H1 (cell line): ENCODE results near the gene LECT2. TPM values are rescaled to one million over a fixed set of nuclear protein-coding genes. Genes with fewer than 3 reads are reported as not detected.

ENCODE experiments used
- CTCF ChIA-PET: fragments of 300-600 bp; sonication (Branson Sonifier 250); formaldehyde crosslinking; loops from one replicate; lab custom pipeline; 2021; ENCODE audit not compliant: partially characterized antibody; lab: Charles Lee
- POLR2A ChIA-PET: fragments of 300-600 bp; sonication (Branson Sonifier 250); formaldehyde crosslinking; loops from one replicate; lab custom pipeline; 2021; ENCODE audit warnings: inconsistent platforms; ENCODE audit not compliant: partially characterized antibody; lab: Charles Lee
- DNase-seq, 2 experiments: peaks; one replicate each; pipeline versions ENCODE4 v3.0.0 to v3.0.0-alpha.2; 2010 to 2022; ENCODE audit warnings: low spot score in 2 of 2, low read depth in 1 of 2, mixed read lengths in 1 of 2
- FAIRE-seq: peaks from 2 replicates; lab custom pipeline; 2011; peaks lifted over from hg19 to GRCh38; lab: Jason Lieb, UNC
- H2AFZ ChIP-seq: 2 replicates; pipeline ENCODE4 v1.8.1; 2012; ENCODE audit warnings: low read length, inconsistent platforms
- H2AK5ac ChIP-seq: 2 replicates; pipeline ENCODE4 v1.6.1; 2013; ENCODE audit warnings: low read depth, low read length
- H2BK120ac ChIP-seq: replicated peaks from 2 replicates; pipeline ENCODE3; 2013; ENCODE audit warnings: low read depth, low read length, inconsistent platforms
- H2BK12ac ChIP-seq: 2 replicates; pipeline ENCODE4 v1.6.1; 2013; ENCODE audit warnings: low read depth, low read length
- H2BK15ac ChIP-seq: 2 replicates; pipeline ENCODE4 v1.6.1; 2013; ENCODE audit warnings: low read length
- H2BK20ac ChIP-seq: 2 replicates; pipeline ENCODE4 v1.6.1; 2013; ENCODE audit warnings: low read length
- H2BK5ac ChIP-seq: 2 replicates; pipeline ENCODE4 v1.6.1; 2013; ENCODE audit warnings: low read depth, low read length
- H3K14ac ChIP-seq: 2 replicates; pipeline ENCODE4 v1.6.1; 2013; ENCODE audit warnings: inconsistent platforms; ENCODE audit not compliant: insufficient read length
- H3K18ac ChIP-seq: 2 replicates; pipeline ENCODE4 v1.6.1; 2013; ENCODE audit warnings: low read length; ENCODE audit errors: extremely low read depth
- H3K23ac ChIP-seq: 2 replicates; pipeline ENCODE4 v1.6.1; 2013; ENCODE audit warnings: inconsistent platforms; ENCODE audit not compliant: insufficient read length
- H3K23me2 ChIP-seq: 2 replicates; pipeline ENCODE4 v1.6.1; 2013; ENCODE audit warnings: low read depth, low read length
- H3K27ac ChIP-seq: 2 replicates; pipeline ENCODE4 v1.6.1; 2011; ENCODE audit warnings: low read depth, low read length, inconsistent platforms
- H3K27me3 ChIP-seq, 4 experiments: replicated peaks in 1 of 4; 1 replicate in 1 of 4; 2 replicates in 3 of 4; pipeline versions ENCODE4 v1.6.1 to v1.8.1; 2011 to 2013; ENCODE audit warnings: low read length in 3 of 4, mild to moderate bottlenecking in 3 of 4, inconsistent platforms in 2 of 4, mixed read lengths in 2 of 4, moderate library complexity in 1 of 4; ENCODE audit not compliant: control insufficient read depth in 3 of 4, insufficient read depth in 3 of 4; ENCODE audit errors: extremely low read depth in 1 of 4
- H3K36me3 ChIP-seq, 4 experiments: 2 replicates each; pipeline versions ENCODE4 v1.6.1 to v1.8.1; 2011 to 2013; ENCODE audit warnings: mild to moderate bottlenecking in 4 of 4, low read length in 3 of 4, moderate library complexity in 2 of 4, control low read depth in 1 of 4, inconsistent platforms in 1 of 4; ENCODE audit not compliant: insufficient read depth in 4 of 4, control insufficient read depth in 2 of 4
- H3K4ac ChIP-seq: replicated peaks from 2 replicates; pipeline ENCODE3; 2013; ENCODE audit warnings: low read length, low read depth, mixed read lengths, inconsistent platforms; ENCODE audit not compliant: insufficient read length
- H3K4me1 ChIP-seq, 4 experiments: replicated peaks in 1 of 4; 1 replicate in 1 of 4; 2 replicates in 3 of 4; pipeline versions ENCODE4 v1.6.1 to v1.8.1; 2011 to 2013; ENCODE audit warnings: low read length in 3 of 4, inconsistent platforms in 2 of 4, mixed read lengths in 1 of 4; ENCODE audit not compliant: insufficient read depth in 4 of 4, control insufficient read depth in 3 of 4
- H3K4me2 ChIP-seq, 2 experiments: 2 replicates each; pipeline versions ENCODE4 v1.6.1 to v1.8.1; 2011 to 2013; ENCODE audit warnings: low read depth in 2 of 2, low read length in 2 of 2, control low read depth in 1 of 2, inconsistent platforms in 1 of 2, mild to moderate bottlenecking in 1 of 2; ENCODE audit not compliant: insufficient read depth in 1 of 2
- H3K4me3 ChIP-seq, 4 experiments: fragments of 200-600, 300-600 bp in 1 of 4; sonication (generic), shearing (Covaris generic), sonication (Bioruptor Twin) in 1 of 4; 2 replicates each; pipeline versions ENCODE4 v1.5.1 to v1.8.1; 2011 to 2016; ENCODE audit warnings: low read length in 4 of 4, low read depth in 3 of 4, control low read depth in 2 of 4, inconsistent platforms in 2 of 4, mild to moderate bottlenecking in 2 of 4, mixed read lengths in 1 of 4, moderate library complexity in 1 of 4; ENCODE audit not compliant: insufficient read depth in 2 of 4; ENCODE audit errors: extremely low read depth in 1 of 4
- H3K56ac ChIP-seq: replicated peaks from 2 replicates; pipeline ENCODE3; 2013; ENCODE audit warnings: low read depth, mild to moderate bottlenecking, mixed read lengths, low read length, inconsistent platforms; ENCODE audit not compliant: insufficient read length
- H3K79me1 ChIP-seq: 2 replicates; pipeline ENCODE4 v1.6.1; 2013; ENCODE audit warnings: low read depth, low read length, control low read depth
- H3K79me2 ChIP-seq, 2 experiments: 2 replicates each; pipeline versions ENCODE4 v1.6.1 to v1.8.1; 2012 to 2013; ENCODE audit warnings: low read length in 2 of 2, mild to moderate bottlenecking in 2 of 2, inconsistent platforms in 1 of 2; ENCODE audit not compliant: insufficient read depth in 2 of 2, control insufficient read depth in 1 of 2
- H3K9ac ChIP-seq, 4 experiments: replicated peaks in 1 of 4; 1 replicate in 1 of 4; 2 replicates in 3 of 4; pipeline versions ENCODE4 v1.6.1 to v1.8.1; 2011 to 2013; ENCODE audit warnings: low read depth in 3 of 4, low read length in 3 of 4, control low read depth in 2 of 4, mild to moderate bottlenecking in 2 of 4, moderate library complexity in 2 of 4, inconsistent platforms in 1 of 4; ENCODE audit errors: extremely low read depth in 1 of 4
- H3K9me3 ChIP-seq, 2 experiments: 2 replicates each; pipeline versions ENCODE4 v1.6.1 to v1.8.1; 2012 to 2013; ENCODE audit warnings: mild to moderate bottlenecking in 2 of 2, moderate library complexity in 2 of 2, control low read depth in 1 of 2, inconsistent platforms in 1 of 2, low read depth in 1 of 2, low read length in 1 of 2, mixed read lengths in 1 of 2; ENCODE audit not compliant: insufficient read depth in 2 of 2
- H4K20me1 ChIP-seq, 2 experiments: replicated peaks in 1 of 2; 2 replicates each; pipeline versions ENCODE3 to v1.8.1; 2011 to 2013; ENCODE audit warnings: inconsistent platforms in 2 of 2, low read length in 2 of 2, mild to moderate bottlenecking in 1 of 2; ENCODE audit not compliant: insufficient read depth in 2 of 2, control insufficient read depth in 1 of 2
- H4K5ac ChIP-seq: 2 replicates; pipeline ENCODE4 v1.6.1; 2013; ENCODE audit warnings: low read length, low read depth, mixed read lengths, inconsistent platforms; ENCODE audit not compliant: insufficient read length
- H4K8ac ChIP-seq: 2 replicates; pipeline ENCODE4 v1.8.0; 2013; ENCODE audit warnings: mild to moderate bottlenecking, moderate library complexity, low read length, inconsistent platforms; ENCODE audit not compliant: insufficient read depth; ENCODE audit errors: extremely low read depth
- H4K91ac ChIP-seq: replicated peaks from 2 replicates; pipeline ENCODE3; 2013; ENCODE audit warnings: low read length, mixed read lengths, inconsistent platforms; ENCODE audit not compliant: insufficient read length
- CEBPB ChIP-seq: IDR thresholded peaks from 2 replicates; pipeline ENCODE4 v1.6.1; 2012; ENCODE audit warnings: low read depth, low read length
- CREB1 ChIP-seq: IDR thresholded peaks from 2 replicates; pipeline ENCODE4 v1.6.1; 2012; ENCODE audit warnings: inconsistent platforms
- E2F6 ChIP-seq: IDR thresholded peaks from 2 replicates; pipeline ENCODE4 v1.6.1; 2012; ENCODE audit warnings: inconsistent platforms
- EGR1 ChIP-seq: IDR thresholded peaks from 2 replicates; pipeline ENCODE4 v1.6.1; 2011; ENCODE audit warnings: low read depth, low read length, borderline replicate concordance
- JUND ChIP-seq: IDR thresholded peaks from 2 replicates; pipeline ENCODE4 v1.6.1; 2011; ENCODE audit warnings: mild to moderate bottlenecking, improper control_type of control experiment, low read length
- MAFK ChIP-seq: IDR thresholded peaks from 2 replicates; pipeline ENCODE4 v1.6.1; 2012; ENCODE audit warnings: low read depth, mild to moderate bottlenecking, improper control_type of control experiment, low read length
- NRF1 ChIP-seq: IDR thresholded peaks from 2 replicates; pipeline ENCODE4 v1.6.1; 2011; ENCODE audit warnings: mild to moderate bottlenecking, low read depth, low read length, improper control_type of control experiment
- YY1 ChIP-seq: IDR thresholded peaks from 2 replicates; pipeline ENCODE4 v1.6.1; 2011; ENCODE audit warnings: low read depth, mild to moderate bottlenecking, low read length
- WGBS, 2 experiments: shearing (Covaris generic) in 1 of 2; methylation state at CpG; one replicate each; pipeline versions ENCODE4 v1.1.6 to v1.1.7; 2013 to 2015; ENCODE audit warnings: low lambda C conversion rate in 2 of 2, mixed read lengths in 2 of 2, inconsistent platforms in 1 of 2, low coverage in 1 of 2, missing lambda C conversion rate in 1 of 2; ENCODE audit not compliant: insufficient replicate concordance in 2 of 2, insufficient coverage in 1 of 2, insufficient read length in 1 of 2; ENCODE audit errors: extremely low coverage in 1 of 2, missing lambda C conversion rate in 1 of 2; 5-methylcytosine and 5-hydroxymethylcytosine counted together
- polyA plus RNA-seq, 7 experiments: library from polyadenylated mRNA; depleted of rRNA in 3 of 7; stranded (reverse) in 5 of 7; unstranded in 2 of 7; fragments of >200 nt in 5 of 7; fragments of 200-250 nt in 2 of 7; gene quantifications; 1 replicate in 5 of 7; 2 replicates in 1 of 7; 4 replicates in 1 of 7; pipeline versions ENCODE4 v1.2.1 to v1.2.3, GENCODE V29; 2011 to 2013; ENCODE audit warnings: missing spikeins in 2 of 7, mixed read lengths in 2 of 7
- total RNA-seq: library from RNA; stranded (reverse); fragmentation: NEBNext Ultra II Directional; extraction: Animal tissue kit (Norgen Biotek cat#: 25700); gene quantifications from 2 replicates; pipeline ENCODE4 v1.2.1, GENCODE V29; 2021

The LECT2 gene
- total and polyA plus RNA-seq, 2 of the 8 experiments (the other 6 are each of a cell fraction or from before 2014, with no cell fraction given), result not detected

- H2BK15ac ChIP-seq, result no peak overlapping the region
- no peaks in the 10 kb centered on the region for H3K79me1 ChIP-seq
- H3K9me3 ChIP-seq, result no peaks in the 10 kb centered on the region
- 90% methylated on average over 1 of the region's 1 CpG; no CpG with 5 or more reads in 1 of the 2 experiments for WGBS, 2 experiments
- no peaks in the 10 kb centered on the region for H3K36me3 ChIP-seq
- no peak overlapping the region for H4K5ac ChIP-seq
- H3K4me1 ChIP-seq, result no peaks in the 10 kb centered on the region
- no peak overlapping the region for H3K14ac ChIP-seq
- no peak overlapping the region for H4K91ac ChIP-seq
- H4K20me1 ChIP-seq, result no peaks in the 10 kb centered on the region
- no peak overlapping the region for H2BK5ac ChIP-seq
- no peak overlapping the region for H3K23ac ChIP-seq
- H3K27me3 ChIP-seq, result no peaks in the 10 kb centered on the region
- H2BK120ac ChIP-seq, result no peak overlapping the region
- CTCF ChIA-PET, result interaction anchor here (1.0 to 1.9 kb wide), 5 partner anchors 9 to 307 kb away, joined by 3 to 9 read pairs (median 4); partner anchors contain the start of gene IL9
- H3K23me2 ChIP-seq, result no peaks in the 10 kb centered on the region
- no peak overlapping the region for H3K4ac ChIP-seq
- DNase-seq (no peak), FAIRE-seq (no peak)
- no peak overlapping the region for H3K4me3 ChIP-seq
- no peak overlapping the region for H3K18ac ChIP-seq
- POLR2A ChIA-PET, result no interaction called here
- no peak overlapping the region for H4K8ac ChIP-seq
- H2AK5ac ChIP-seq, result no peak overlapping the region
- H3K56ac ChIP-seq, result no peak overlapping the region
- no peak overlapping the region for H3K27ac ChIP-seq
- no peak overlapping the region for H3K4me2 ChIP-seq
- no peak overlapping the region for H2BK12ac ChIP-seq
- no peaks in the 10 kb centered on the region for H3K79me2 ChIP-seq
- no peak overlapping the region for H2BK20ac ChIP-seq
- H2AFZ ChIP-seq, result no peak overlapping the region
- no peak overlapping the region for H3K9ac ChIP-seq
- no peak for TF ChIP-seq E2F6
- no peak for TF ChIP-seq NRF1
- TF ChIP-seq MAFK, result no peak
- no peak for TF ChIP-seq CREB1
- TF ChIP-seq CEBPB, result no peak
- TF ChIP-seq EGR1, result no peak
- TF ChIP-seq JUND, result no peak
- no peak for TF ChIP-seq YY1
Observed at GRCh38 chr5:135905144-135905543, 49.6 kb downstream of the LECT2 start.
